HUES64 (cell line): ENCODE data around the gene LEKR1.
"Not testable (repeated sequence)": the region's sequence is repeated elsewhere in the genome, so short reads cannot be mapped to it uniquely, and the experiment has no call there.

Experiments used
- H3K27ac ChIP-seq: 2 replicates; pipeline ENCODE4 v1.7.0; 2013; ENCODE audit warnings: low read depth, low read length, inconsistent platforms
- H3K27me3 ChIP-seq: 2 replicates; pipeline ENCODE4 v1.6.1; 2013; ENCODE audit warnings: mild to moderate bottlenecking, low read length; ENCODE audit not compliant: insufficient read depth
- H3K36me3 ChIP-seq: 2 replicates; pipeline ENCODE4 v1.6.1; 2013; ENCODE audit warnings: mild to moderate bottlenecking, low read length; ENCODE audit not compliant: insufficient read depth
- H3K4me1 ChIP-seq: 2 replicates; pipeline ENCODE4 v1.6.1; 2013; ENCODE audit warnings: mild to moderate bottlenecking, low read length, moderate library complexity; ENCODE audit not compliant: insufficient read depth
- H3K4me3 ChIP-seq: 2 replicates; pipeline ENCODE4 v1.5.1; 2013; ENCODE audit warnings: mild to moderate bottlenecking, low read length, moderate library complexity
- H3K9ac ChIP-seq: 2 replicates; pipeline ENCODE4 v1.6.1; 2013; ENCODE audit warnings: mild to moderate bottlenecking, low read depth, low read length
- H3K9me3 ChIP-seq: 2 replicates; pipeline ENCODE4 v1.6.1; 2013; ENCODE audit warnings: low read depth, low read length; ENCODE audit not compliant: insufficient read depth
- WGBS: fragments of 150-250, 120-280 bp; methylation state at CpG from one replicate; pipeline ENCODE4 v1.1.7; 2013; ENCODE audit warnings: missing lambda C conversion rate; 5-methylcytosine and 5-hydroxymethylcytosine counted together

The LEKR1 gene

DNA sequence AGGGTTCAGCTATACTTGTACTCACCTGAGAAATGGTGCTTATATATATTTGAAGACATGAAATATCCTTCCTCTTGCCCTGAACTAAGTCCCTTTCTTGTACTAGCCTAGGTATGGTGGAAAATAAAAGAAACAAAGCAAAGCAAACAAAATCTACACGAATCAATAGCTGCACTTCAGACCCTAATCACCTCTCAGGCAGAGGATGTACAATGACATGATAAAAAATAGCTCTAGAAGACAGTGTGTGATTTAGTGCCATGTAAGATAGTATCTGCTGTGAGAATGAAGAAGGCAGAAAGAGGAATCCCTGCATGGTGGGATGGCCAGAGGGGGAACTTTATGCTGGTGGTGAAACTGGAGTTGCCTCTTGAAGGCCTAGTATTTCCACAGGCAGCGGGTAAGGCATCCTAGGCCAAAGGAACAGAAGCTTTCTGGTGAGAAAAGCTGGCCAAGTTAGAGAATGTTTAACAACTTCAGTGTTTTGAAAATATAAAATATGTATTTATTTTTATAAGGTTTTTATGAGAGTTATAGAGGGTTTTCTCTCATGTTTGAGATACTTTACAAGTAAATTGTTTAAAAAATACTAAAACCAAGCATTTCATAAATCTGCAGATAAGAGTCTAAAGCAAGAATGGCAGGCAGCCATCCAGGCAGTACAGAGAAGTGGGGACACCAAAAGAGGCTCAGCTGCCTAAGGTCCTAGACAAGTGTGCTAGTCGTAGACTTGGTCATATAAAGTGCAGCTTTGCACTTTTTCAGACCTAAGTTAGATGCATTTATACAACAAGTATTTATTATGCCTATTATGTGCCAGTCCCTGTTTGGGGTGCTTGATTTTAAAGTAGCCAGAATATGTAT is 14.9 kb downstream of the LEKR1 start:
- Histone ChIP-seq H3K27ac (no peak overlapping the region), H3K36me3 (no peaks in the 10 kb centered on the region), H3K4me3 (no peak overlapping the region), H3K9ac (no peak overlapping the region), H3K27me3 (no peaks in the 10 kb centered on the region), H3K9me3 (no peaks in the 10 kb centered on the region), H3K4me1 (peaks cover 7% of the 10 kb centered on the region; the same call in 1 of the 2 replicates)
- WGBS, result 80% methylated on average over 3 of the region's 3 CpGs

DNA sequence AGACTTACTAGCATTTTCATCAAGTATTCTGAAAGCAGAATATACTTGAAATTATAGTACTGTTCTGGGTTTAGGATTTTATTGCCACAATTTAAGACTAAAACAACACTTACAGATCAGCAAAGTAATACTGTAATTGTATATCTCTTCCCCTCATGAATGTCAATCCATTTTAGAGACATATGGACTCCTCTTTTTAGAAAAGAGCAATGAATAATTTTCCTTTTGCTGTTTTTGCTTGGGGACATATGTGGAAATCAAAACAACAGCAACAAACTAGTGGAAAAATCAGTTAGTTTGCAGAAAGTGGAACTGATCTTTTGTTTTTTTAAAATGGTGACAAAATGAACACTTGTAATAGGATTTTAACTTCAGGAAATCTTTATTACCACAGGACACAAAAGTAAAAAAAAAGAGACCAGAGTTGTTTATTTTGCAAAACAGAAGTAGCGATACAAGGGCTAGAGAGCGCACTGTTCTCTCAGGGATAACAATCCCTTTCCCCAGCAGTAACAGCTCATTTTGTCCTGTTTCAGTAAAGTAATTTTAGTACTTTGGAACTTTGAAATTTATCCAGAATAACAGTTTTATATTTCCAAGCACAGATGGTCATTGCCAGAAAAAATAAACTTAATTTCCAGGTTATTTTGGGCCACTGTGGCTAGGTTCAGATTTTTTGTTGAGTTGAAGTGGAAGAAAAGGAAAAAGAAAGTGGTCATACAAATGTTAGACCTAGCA is 17.1 kb downstream of the LEKR1 start:
- Histone ChIP-seq H3K36me3 (no peaks in the 10 kb centered on the region), H3K27me3 (no peaks in the 10 kb centered on the region), H3K4me1 (peaks cover 7% of the 10 kb centered on the region; the same call in 1 of the 2 replicates), H3K9me3 (no peaks in the 10 kb centered on the region), H3K27ac (no peak overlapping the region), H3K9ac (no peak overlapping the region), H3K4me3 (no peak overlapping the region)
- 95% methylated on average over 2 of the region's 2 CpGs for WGBS

DNA sequence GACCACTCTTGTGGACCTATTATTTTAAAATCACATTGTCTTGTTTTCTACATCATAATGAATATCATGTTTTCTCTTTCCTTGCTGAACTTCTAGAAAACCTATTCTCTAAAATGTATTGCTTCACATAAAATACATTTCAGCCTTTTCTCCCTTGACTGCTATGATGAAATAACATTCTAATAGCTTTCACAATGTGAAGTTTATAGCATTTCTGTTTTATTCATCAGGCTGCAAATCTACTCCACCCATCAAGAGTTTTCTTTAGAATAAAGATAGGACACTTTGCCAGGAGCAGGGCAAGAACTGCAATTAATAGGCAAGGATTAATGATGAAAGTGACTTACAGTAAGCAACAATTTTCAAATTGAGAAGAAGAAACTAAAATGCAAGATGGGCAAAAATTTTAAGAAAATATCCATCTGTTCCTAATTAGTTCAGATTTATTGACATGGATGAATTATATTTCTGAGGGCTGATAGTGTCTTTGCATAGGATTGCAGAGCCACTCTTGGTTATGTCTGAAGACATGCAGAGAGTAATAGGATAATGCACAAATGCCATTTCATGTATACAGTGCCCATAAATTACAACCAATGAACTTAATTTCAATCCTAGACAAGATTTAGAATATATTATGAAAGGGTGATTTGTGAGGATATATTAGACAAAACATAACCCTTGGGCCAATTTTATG is 21.7 kb downstream of the LEKR1 start:
- Histone ChIP-seq H3K27me3 (no peaks in the 10 kb centered on the region), H3K4me1 (no peaks in the 10 kb centered on the region), H3K4me3 (no peak overlapping the region), H3K36me3 (no peaks in the 10 kb centered on the region), H3K9me3 (no peaks in the 10 kb centered on the region), H3K27ac (no peak overlapping the region), H3K9ac (no peak overlapping the region)

DNA sequence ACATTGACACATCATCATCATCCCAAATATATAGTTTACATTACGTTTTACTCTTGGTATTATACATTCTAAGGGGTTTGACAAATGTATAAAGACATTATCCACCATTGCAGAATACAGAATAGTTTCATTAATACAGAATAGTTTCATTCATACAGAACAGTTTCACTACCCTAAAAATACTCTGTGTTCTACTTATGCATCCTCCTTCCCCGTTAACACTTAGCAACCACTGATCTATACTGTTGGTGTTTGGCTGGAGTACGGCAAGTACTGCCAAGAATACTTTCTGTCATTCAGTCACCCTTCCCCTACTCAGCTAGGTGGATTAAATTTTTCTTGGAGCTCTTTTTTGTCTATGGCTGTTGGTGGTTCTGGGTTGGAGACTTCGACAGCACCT is 33.4 kb downstream of the LEKR1 start:
- 91% methylated on average over 3 of the region's 4 CpGs for WGBS
- Histone ChIP-seq H3K27me3 (no peaks in the 10 kb centered on the region), H3K4me1 (no peaks in the 10 kb centered on the region)

DNA sequence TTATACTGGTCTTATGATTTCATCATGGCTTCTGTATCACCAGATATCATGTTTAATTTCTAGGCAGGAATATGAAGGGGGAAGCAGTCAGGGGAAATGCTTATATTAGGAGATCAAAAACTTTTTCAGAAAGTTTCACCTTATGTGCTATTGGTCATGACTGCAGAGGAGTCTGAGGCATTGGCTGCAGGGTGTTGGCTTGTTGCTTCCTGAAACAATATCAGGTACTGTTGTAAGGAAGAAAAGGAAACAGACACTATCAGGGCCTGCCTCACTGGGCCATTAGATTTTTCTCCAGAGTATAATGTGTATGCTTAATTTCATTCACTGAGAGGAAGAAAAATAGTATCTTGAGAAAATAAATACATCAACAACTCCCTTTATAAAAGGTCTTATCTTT is 34.7 kb downstream of the LEKR1 start:
- no peaks in the 10 kb centered on the region for H3K27me3 ChIP-seq
- H3K36me3 ChIP-seq, result no peaks in the 10 kb centered on the region
- no peak overlapping the region for H3K9ac ChIP-seq
- H3K4me3 ChIP-seq, result no peak overlapping the region
- H3K9me3 ChIP-seq, result no peaks in the 10 kb centered on the region
- H3K4me1 ChIP-seq, result no peaks in the 10 kb centered on the region
- no peak overlapping the region for H3K27ac ChIP-seq

More for the DNA sequence above, 33.4 kb downstream of the LEKR1 start:
- Histone ChIP-seq H3K4me3 (no peak overlapping the region), H3K36me3 (no peaks in the 10 kb centered on the region), H3K27ac (no peak overlapping the region), H3K9me3 (no peaks in the 10 kb centered on the region), H3K9ac (no peak overlapping the region)

DNA sequence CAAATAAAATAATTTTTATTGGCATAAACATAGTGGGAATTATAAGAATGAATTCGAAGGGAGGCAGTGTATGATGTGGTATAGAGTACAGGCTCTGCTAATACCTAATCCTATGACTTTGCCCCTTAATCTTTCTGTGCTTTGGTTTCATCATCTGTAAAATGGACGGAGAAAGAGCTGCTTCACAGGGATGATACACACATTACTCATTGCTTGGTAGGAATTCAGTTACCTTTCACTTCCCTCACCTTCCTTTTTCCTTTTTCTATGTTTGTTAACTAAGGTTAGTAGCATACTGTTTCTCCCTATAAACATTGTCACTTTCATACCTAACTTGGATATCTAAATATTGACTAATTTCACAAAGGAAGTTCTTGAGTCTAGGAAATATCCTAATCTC is 36.2 kb downstream of the LEKR1 start:
- H3K36me3 ChIP-seq, result no peaks in the 10 kb centered on the region
- H3K27me3 ChIP-seq, result no peaks in the 10 kb centered on the region
- no peak overlapping the region for H3K9ac ChIP-seq
- H3K4me3 ChIP-seq, result no peak overlapping the region
- no peaks in the 10 kb centered on the region for H3K9me3 ChIP-seq
- WGBS, result 100% methylated on average over 2 of the region's 2 CpGs
- H3K27ac ChIP-seq, result no peak overlapping the region
- no peaks in the 10 kb centered on the region for H3K4me1 ChIP-seq

DNA sequence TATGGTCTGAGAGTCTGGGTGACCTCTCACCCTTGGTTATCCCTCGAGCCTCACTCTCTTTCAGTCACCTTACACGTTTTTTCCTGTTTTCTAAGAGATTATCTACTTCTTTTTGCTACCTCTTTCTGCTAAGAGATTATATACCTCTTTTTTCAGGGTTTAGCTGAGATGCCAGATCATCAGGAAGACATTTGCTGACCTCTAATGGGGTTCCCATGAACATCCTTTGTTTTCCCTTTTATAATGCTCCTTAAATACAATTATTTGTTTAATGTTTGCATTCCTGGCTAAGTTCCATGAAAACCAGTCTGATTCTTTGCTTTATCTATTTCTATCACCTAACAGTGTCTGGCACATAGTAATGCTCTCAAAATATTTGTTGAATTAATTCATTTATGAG is 39.6 kb downstream of the LEKR1 start:
- Histone ChIP-seq H3K27ac (no peak overlapping the region), H3K27me3 (no peaks in the 10 kb centered on the region), H3K36me3 (no peaks in the 10 kb centered on the region), H3K4me1 (no peaks in the 10 kb centered on the region), H3K9ac (no peak overlapping the region), H3K4me3 (no peak overlapping the region), H3K9me3 (no peaks in the 10 kb centered on the region)
- WGBS, result 73% methylated on average over 2 of the region's 2 CpGs

DNA sequence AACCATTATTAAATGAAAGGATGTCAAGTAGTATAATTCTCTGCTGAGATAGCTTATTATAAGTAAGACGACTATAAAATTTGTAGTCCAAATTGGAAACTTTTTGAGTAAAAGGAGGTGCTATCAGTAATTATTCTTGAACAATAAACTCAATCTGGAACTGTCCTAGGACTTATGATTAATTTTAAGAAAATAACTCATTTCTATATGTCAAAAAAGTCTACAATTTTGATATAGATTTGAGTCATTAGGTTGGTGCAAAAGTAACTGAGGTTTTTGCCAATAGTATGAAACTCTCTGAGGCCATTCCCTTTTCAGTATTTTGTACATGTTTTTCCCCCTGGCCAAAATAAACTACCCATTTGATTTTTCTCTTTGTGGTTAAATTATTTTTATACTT is 41.0 kb downstream of the LEKR1 start:
- WGBS, result 83% methylated on average over 1 of the region's 1 CpG
- H3K4me3 ChIP-seq, result no peak overlapping the region

DNA sequence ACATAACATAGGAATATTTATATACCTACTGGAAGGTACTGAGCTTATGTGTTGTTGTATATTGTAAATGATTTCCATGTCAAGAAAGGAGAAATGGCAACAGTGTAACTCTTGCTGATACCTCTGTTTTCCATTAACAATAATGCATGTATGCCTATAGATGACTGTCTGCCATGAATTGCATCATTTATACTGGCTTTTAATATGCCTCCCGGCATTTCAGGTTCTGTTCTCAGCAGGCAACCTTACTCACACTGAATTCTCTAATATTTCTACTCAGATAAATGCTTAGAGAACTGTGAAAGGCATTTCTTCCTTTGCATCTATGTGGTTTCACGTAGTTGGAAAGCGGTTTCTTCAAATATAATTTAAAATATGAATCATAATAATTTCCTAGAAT is 41.8 kb downstream of the LEKR1 start:
- Histone ChIP-seq H3K36me3 (no peaks in the 10 kb centered on the region), H3K4me3 (no peak overlapping the region), H3K27ac (no peak overlapping the region), H3K4me1 (no peaks in the 10 kb centered on the region), H3K9ac (no peak overlapping the region), H3K9me3 (no peaks in the 10 kb centered on the region), H3K27me3 (no peaks in the 10 kb centered on the region)
- WGBS, result 95% methylated on average over 1 of the region's 3 CpGs

More for the DNA sequence above, 41.0 kb downstream of the LEKR1 start:
- Histone ChIP-seq H3K9ac (no peak overlapping the region), H3K9me3 (no peaks in the 10 kb centered on the region), H3K27ac (no peak overlapping the region), H3K36me3 (no peaks in the 10 kb centered on the region), H3K4me1 (no peaks in the 10 kb centered on the region), H3K27me3 (no peaks in the 10 kb centered on the region)

DNA sequence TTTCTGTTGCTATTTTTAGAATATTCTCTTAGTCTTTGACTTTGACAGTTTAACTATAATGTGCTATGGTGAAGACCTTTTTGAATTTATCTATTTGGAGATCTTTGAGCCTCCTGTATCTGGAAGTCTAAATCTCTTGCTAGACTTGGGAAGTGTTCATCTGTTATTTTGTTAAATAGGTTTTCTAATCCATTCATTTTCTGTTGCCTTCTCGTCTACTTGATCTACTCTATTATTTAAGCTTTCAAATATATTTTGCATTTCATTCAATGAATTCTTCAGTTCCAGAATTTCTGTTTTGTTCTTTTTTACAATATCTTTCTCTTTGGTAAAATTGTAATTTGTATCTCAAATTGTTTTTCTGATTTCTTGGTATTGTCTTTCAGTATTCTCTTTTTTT is 47.8 kb downstream of the LEKR1 start:
- no peak overlapping the region for H3K9ac ChIP-seq
- H3K27ac ChIP-seq, result no peak overlapping the region
- no peak overlapping the region for H3K4me3 ChIP-seq
- no peaks in the 10 kb centered on the region for H3K36me3 ChIP-seq
- WGBS, result no CpG with 5 or more reads among the region's 1 CpG
- no peaks in the 10 kb centered on the region for H3K4me1 ChIP-seq
- H3K27me3 ChIP-seq, result no peaks in the 10 kb centered on the region
- H3K9me3 ChIP-seq, result peaks cover 19% of the 10 kb centered on the region

DNA sequence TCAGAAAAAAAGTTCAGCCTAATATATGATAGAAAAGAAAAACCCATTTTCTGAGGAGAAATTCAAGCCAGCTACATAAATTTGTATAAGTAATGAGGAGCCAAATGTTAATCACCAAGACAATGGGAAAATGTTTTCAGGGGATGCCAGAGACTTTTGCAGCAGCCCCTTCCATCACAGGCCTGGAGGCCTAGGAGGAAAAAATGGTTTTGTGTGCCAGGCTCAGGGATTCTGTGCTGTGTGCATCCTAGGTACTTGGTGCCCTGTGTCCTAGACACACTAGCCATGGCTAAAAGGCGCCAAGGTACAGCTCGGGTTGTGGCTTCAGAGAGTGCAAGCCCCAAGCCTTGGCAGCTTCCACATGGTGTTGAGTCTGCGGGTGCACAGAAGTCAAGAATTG is 53.3 kb downstream of the LEKR1 start:
- H3K27me3 ChIP-seq, H3K4me1 ChIP-seq, H3K4me3 ChIP-seq, H3K36me3 ChIP-seq, H3K9ac ChIP-seq, H3K27ac ChIP-seq: not testable (repeated sequence)
- H3K9me3 ChIP-seq, result peaks cover 32% of the 10 kb centered on the region
- WGBS, result 90% methylated on average over 3 of the region's 3 CpGs
